SU-DHL-6 (cell line): Measurements from ENCODE around the gene KRTAP5-6.

ENCODE experiments used
- H2AFZ ChIP-seq: fragments of 200-600 bp; sonication (generic); 2 replicates; pipeline ENCODE4 v1.6.1; 2014; ENCODE audit warnings: low read depth, mild to moderate bottlenecking, moderate library complexity, mixed read lengths, antibody characterized with exemption, low read length; ENCODE audit not compliant: severe bottlenecking
- H3F3A ChIP-seq: fragments of 200-600 bp; shearing (Covaris generic); 2 replicates; pipeline ENCODE4 v1.6.0; 2016; ENCODE audit warnings: antibody characterized with exemption, mild to moderate bottlenecking; ENCODE audit not compliant: insufficient read depth
- H3K27ac ChIP-seq: fragments of 200-600 bp; sonication (generic); 2 replicates; pipeline ENCODE4 v1.5.1; 2016; ENCODE audit warnings: low read depth, mild to moderate bottlenecking, low read length, moderate library complexity, mixed read lengths
- H3K27me3 ChIP-seq: fragments of 200-600 bp; sonication (generic), shearing (Covaris generic); 2 replicates; pipeline ENCODE4 v1.6.0; 2014; ENCODE audit warnings: mild to moderate bottlenecking, low read length
- H3K36me3 ChIP-seq: fragments of 200-600 bp; sonication (generic); 2 replicates; pipeline ENCODE4 v1.6.1; 2014; ENCODE audit warnings: mild to moderate bottlenecking, low read length, mixed read lengths
- H3K4me2 ChIP-seq: fragments of 300-600, 200-600 bp; shearing (Covaris generic), sonication (generic); 2 replicates; pipeline ENCODE4 v1.6.0; 2014; ENCODE audit warnings: low read length, low read depth, mild to moderate bottlenecking; ENCODE audit not compliant: poor library complexity, severe bottlenecking
- H3K4me3 ChIP-seq: fragments of 200-600 bp; sonication (generic); 2 replicates; pipeline ENCODE4 v1.5.1; 2014; ENCODE audit warnings: antibody characterized with exemption, low read length, mild to moderate bottlenecking, mixed read lengths; ENCODE audit not compliant: insufficient read depth, poor library complexity, severe bottlenecking
- H3K79me2 ChIP-seq: fragments of 200-600 bp; sonication (generic); 2 replicates; pipeline ENCODE4 v1.6.1; 2014; ENCODE audit warnings: mild to moderate bottlenecking, low read length, moderate library complexity; ENCODE audit not compliant: insufficient read depth
- H3K9ac ChIP-seq: fragments of 200-600 bp; sonication (generic); 2 replicates; pipeline ENCODE4 v1.7.0; 2014; ENCODE audit warnings: mild to moderate bottlenecking, low read length
- H3K9me2 ChIP-seq: fragments of 200-600 bp; sonication (generic); replicated peaks from 2 replicates; pipeline ENCODE4 v1.6.1; 2014; ENCODE audit warnings: low read length; ENCODE audit not compliant: insufficient read depth
- H3K9me3 ChIP-seq: fragments of 200-600 bp; sonication (generic); 2 replicates; pipeline ENCODE4 v1.6.1; 2014; ENCODE audit warnings: low read length, mixed read lengths; ENCODE audit not compliant: insufficient read depth
- H4K20me1 ChIP-seq: fragments of 200-600 bp; sonication (generic); 2 replicates; pipeline ENCODE4 v1.6.1; 2014; ENCODE audit warnings: low read depth, mild to moderate bottlenecking, antibody characterized with exemption, low read length, moderate library complexity, mixed read lengths
- EZH2phosphoT487 ChIP-seq: fragments of 200-600 bp; sonication (generic), shearing (Covaris generic); conservative IDR thresholded peaks from 2 replicates; pipeline ENCODE4 v1.6.1; 2018; ENCODE audit warnings: mild to moderate bottlenecking, antibody characterized with exemption, low read length, moderate library complexity, mixed read lengths
- TF ChIP-seq, protein P1 (sequence below): fragments of 200-600 bp; sonication (generic); IDR thresholded peaks from one replicate; pipeline ENCODE4 v1.5.1; 2017; ENCODE audit warnings: antibody characterized with exemption, mild to moderate bottlenecking, low read length, moderate library complexity; ENCODE audit not compliant: insufficient read depth, poor library complexity, severe bottlenecking

Gene KRTAP5-6

GRCh38 chr11:1734641-1735081 is 37.7 kb downstream of the KRTAP5-6 start:
- H3K36me3 ChIP-seq, result no peaks in the 10 kb centered on the region
- no peaks in the 10 kb centered on the region for H4K20me1 ChIP-seq
- peaks cover 16% of the 10 kb centered on the region; the same call in 1 of the 2 replicates for H3K9me3 ChIP-seq
- H3K4me3 ChIP-seq, result no peak overlapping the region
- no peaks in the 10 kb centered on the region for H3K9me2 ChIP-seq
- H2AFZ ChIP-seq, result no peak overlapping the region
- no peaks in the 10 kb centered on the region for H3K27me3 ChIP-seq
- H3K27ac ChIP-seq, result no peak overlapping the region
- no peak overlapping the region for H3K9ac ChIP-seq
- H3F3A ChIP-seq, result no peaks in the 10 kb centered on the region
- no peak overlapping the region for H3K4me2 ChIP-seq
- no peaks in the 10 kb centered on the region for H3K79me2 ChIP-seq
- no peak for TF ChIP-seq EZH2phosphoT487
- TF ChIP-seq, protein P1, sequence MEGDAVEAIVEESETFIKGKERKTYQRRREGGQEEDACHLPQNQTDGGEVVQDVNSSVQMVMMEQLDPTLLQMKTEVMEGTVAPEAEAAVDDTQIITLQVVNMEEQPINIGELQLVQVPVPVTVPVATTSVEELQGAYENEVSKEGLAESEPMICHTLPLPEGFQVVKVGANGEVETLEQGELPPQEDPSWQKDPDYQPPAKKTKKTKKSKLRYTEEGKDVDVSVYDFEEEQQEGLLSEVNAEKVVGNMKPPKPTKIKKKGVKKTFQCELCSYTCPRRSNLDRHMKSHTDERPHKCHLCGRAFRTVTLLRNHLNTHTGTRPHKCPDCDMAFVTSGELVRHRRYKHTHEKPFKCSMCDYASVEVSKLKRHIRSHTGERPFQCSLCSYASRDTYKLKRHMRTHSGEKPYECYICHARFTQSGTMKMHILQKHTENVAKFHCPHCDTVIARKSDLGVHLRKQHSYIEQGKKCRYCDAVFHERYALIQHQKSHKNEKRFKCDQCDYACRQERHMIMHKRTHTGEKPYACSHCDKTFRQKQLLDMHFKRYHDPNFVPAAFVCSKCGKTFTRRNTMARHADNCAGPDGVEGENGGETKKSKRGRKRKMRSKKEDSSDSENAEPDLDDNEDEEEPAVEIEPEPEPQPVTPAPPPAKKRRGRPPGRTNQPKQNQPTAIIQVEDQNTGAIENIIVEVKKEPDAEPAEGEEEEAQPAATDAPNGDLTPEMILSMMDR, result no peak

DNA sequence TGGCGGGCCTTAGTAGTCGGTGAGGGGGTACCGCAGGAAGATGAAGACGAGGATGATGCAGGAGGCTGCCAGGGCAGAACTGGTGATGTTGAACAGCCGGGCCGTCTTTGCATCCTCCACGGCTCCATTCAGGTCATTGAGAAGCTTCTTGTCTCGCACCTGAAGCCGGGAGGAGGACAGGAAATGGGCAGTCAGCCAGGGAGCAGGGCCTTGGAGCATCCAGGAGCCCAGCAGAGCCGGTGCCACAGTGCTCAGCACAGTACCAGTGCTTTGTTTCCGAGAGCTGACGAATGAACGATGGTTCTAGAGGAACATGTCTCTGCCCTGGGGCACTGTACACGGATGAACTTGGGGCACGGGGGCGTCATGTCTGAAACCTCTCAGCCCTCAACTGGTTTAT is 38.3 kb downstream of the KRTAP5-6 start:
- H3K79me2 ChIP-seq, result no peaks in the 10 kb centered on the region
- H3K36me3 ChIP-seq, result no peaks in the 10 kb centered on the region
- peaks cover 16% of the 10 kb centered on the region; the same call in 1 of the 2 replicates for H3K9me3 ChIP-seq
- H3K9ac ChIP-seq, result no peak overlapping the region
- no peaks in the 10 kb centered on the region for H3K9me2 ChIP-seq
- TF ChIP-seq, protein P1, result no peak
- no peak for TF ChIP-seq EZH2phosphoT487
- no peaks in the 10 kb centered on the region for H4K20me1 ChIP-seq
- no peak overlapping the region for H3K4me2 ChIP-seq
- no peak overlapping the region for H3K4me3 ChIP-seq
- no peak overlapping the region for H2AFZ ChIP-seq
- no peaks in the 10 kb centered on the region for H3K27me3 ChIP-seq
- no peaks in the 10 kb centered on the region for H3F3A ChIP-seq
- no peak overlapping the region for H3K27ac ChIP-seq

DNA sequence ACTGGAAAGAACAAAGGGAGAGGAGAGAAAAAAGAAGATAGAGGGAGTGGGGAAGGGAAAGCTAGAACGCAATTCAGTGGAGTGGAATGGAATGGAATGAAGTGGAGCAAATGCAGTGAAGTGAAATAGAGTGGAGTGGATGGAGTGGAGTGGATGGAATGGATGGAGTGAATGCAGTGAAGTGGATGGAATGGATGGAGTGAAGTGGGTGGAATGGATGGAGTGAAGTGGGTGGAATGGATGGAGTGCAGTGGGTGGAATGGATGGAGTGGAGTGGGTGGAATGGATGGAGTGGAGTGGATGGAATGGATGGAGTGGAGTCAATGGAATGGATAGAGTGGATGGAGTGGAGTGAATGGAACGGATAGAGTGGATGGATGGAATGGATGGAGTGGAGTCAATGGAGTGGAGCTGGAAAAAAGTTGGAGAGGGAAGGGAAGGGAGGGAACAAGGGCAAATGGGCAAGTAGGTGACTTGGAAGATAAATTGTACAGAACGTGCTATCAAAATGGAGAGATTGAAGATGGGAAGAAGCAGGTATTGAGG is 39.5 kb downstream of the KRTAP5-6 start:
- Histone ChIP-seq H3K4me3 (no peak overlapping the region), H3K9me2 (no peaks in the 10 kb centered on the region), H3K4me2 (no peak overlapping the region), H3K27me3 (no peaks in the 10 kb centered on the region), H3K9me3 (peaks cover 16% of the 10 kb centered on the region; the same call in 1 of the 2 replicates), H3K79me2 (no peaks in the 10 kb centered on the region), H3K9ac (no peak overlapping the region), H3F3A (no peaks in the 10 kb centered on the region), H2AFZ (no peak overlapping the region), H3K27ac (no peak overlapping the region), H4K20me1 (no peaks in the 10 kb centered on the region), H3K36me3 (no peaks in the 10 kb centered on the region)
- TF ChIP-seq EZH2phosphoT487, result no peak
- TF ChIP-seq, protein P1, result no peak
